Astrocyte of the spinal cord (primary cell): ENCODE measurements around the gene CD2BP2.

Experiments used
- DNase-seq: peaks from one replicate; pipeline ENCODE4 v3.0.0; 2011; ENCODE audit warnings: low read depth, low spot score
- H3K4me3 ChIP-seq: 2 replicates; pipeline ENCODE4 v1.5.1; 2011; ENCODE audit warnings: low read depth, mild to moderate bottlenecking, low read length, moderate library complexity
- in situ Hi-C: cut with HindIII; loops from 2 replicates; pipeline ENCODE4 v1.10.0; 2017; ENCODE audit warnings: low sequenced_read_pairs
- TF ChIP-seq, protein P1 (sequence below): IDR thresholded peaks from 2 replicates; pipeline ENCODE4 v1.5.1; 2012; ENCODE audit warnings: low read depth, mild to moderate bottlenecking, low read length, inconsistent platforms

Gene CD2BP2

DNA sequence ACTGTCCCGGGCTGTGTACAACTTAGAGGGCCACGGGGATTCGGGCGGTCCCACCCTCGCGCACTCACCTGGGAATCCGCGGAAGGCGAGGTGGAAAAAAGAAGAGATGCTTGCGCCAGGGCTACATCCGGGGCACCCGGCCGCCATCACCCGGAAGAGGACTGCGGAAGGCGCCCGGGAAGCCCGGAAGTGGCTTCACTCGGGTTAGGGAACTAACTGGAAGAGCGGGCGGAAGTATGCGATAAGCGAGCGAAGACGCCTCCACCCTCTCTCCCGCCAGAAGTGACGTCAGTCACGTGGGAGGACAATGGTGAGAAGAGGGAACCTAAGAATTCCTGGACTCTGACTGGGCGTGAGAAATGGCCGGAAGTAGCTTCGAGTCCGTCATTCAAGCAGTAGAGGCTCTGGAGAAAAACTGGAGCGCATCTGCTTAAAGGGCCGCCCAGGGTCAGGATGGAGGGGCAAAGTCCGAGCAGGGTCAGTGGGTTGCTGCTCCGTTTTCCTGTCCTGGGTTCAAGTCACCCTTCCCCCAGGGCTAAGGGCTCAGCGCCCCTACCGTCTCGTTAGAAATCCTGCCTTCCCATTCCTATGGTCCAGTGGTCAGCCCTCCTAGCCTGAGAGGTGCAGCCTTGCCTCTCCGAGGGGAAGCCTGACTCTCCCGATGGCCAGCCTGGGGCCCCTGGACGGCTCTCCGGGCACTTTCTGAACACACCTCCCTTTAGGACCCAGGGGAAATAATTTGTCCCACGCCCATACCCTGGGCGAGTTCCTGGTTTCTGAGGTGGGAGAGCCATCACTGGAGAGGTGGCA, at the start of gene CD2BP2:
TSS of gene CD2BP2 (minus strand) at position 165 of the 810 bp plus-strand sequence. CDS start 627 bp downstream, outside the sequence.
- TF ChIP-seq, protein P1, sequence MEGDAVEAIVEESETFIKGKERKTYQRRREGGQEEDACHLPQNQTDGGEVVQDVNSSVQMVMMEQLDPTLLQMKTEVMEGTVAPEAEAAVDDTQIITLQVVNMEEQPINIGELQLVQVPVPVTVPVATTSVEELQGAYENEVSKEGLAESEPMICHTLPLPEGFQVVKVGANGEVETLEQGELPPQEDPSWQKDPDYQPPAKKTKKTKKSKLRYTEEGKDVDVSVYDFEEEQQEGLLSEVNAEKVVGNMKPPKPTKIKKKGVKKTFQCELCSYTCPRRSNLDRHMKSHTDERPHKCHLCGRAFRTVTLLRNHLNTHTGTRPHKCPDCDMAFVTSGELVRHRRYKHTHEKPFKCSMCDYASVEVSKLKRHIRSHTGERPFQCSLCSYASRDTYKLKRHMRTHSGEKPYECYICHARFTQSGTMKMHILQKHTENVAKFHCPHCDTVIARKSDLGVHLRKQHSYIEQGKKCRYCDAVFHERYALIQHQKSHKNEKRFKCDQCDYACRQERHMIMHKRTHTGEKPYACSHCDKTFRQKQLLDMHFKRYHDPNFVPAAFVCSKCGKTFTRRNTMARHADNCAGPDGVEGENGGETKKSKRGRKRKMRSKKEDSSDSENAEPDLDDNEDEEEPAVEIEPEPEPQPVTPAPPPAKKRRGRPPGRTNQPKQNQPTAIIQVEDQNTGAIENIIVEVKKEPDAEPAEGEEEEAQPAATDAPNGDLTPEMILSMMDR, result peak; percentile 2
- in situ Hi-C loops, result no loop called here
- peak within 1 kb of the TSS; percentile 95 for H3K4me3 ChIP-seq
- peak; percentile 100 for DNase-seq

DNA sequence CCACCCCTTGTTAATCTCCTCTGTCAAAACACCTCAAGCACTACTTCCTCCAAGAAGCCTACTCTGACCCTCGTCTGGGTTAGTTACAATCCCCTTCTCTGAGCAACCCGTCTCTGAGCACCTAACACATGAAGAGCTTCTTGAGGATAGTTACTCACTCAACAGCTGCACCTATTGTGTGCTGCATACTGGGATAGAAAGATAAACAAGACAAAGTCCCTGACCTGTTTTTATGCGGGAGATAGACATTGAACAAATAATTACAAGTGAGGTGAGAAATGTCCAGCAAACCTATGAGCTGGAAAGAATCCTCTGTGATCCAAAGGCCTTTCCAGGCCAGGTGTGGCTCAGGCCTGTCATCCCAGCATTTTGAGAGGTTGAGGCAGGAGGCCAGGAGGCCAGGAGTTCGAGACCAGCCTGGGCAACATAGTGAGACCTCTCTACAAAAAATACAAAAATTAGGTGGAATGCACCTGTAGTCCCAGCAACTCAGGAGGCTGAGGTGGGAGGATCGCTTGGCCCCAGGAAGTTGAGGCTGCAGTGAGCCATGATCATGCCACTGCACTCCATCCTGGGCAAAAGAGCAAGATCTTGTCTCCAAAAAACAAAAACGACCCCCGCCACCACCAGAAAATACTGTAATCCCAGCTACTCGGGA, 46.8 kb upstream of the CD2BP2 start:
- TF ChIP-seq, protein P1, result no peak
- no peak for DNase-seq
- no peak overlapping the region for H3K4me3 ChIP-seq
- in situ Hi-C loops, result no loop called here

DNA sequence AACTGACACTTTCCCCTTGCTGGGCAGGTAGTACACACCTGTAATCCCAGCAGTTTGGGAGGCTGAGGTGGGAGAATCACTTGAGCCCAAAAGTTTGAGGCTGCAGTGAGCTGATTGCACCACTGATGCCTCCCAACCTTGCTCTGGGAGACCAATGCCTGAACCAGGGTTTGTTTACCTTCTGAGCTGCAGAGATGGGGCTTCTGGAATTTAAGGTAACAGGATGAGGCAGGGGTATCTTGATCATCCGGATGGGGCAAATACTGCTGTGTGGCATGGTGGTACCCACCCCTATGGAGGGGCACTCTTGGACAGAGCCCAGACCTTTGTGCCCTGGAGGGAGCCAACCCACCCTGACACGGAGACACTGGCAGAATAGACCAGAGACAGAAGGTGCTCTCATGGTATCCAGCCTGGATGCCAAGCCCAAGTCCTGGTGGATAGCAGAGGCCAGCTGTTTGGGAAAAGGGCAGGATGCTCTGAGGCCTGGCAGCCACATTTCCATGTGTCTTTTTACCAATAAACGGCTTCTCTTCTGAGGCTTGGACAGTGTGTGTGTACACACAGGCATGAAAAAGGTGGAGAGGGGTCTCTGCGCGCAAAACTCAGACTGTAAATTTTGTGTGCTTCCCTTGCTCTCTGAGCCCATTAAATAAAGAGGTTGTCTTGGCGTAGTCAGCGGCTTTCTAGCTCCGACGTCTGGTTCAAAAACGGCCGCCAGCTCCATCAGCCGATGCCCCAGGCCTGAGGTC, 44.5 kb upstream of the CD2BP2 start:
- in situ Hi-C loops, result no loop called here
- TF ChIP-seq, protein P1, result no peak
- peak overlapping the region; percentile 43 for H3K4me3 ChIP-seq
- no peak for DNase-seq

DNA sequence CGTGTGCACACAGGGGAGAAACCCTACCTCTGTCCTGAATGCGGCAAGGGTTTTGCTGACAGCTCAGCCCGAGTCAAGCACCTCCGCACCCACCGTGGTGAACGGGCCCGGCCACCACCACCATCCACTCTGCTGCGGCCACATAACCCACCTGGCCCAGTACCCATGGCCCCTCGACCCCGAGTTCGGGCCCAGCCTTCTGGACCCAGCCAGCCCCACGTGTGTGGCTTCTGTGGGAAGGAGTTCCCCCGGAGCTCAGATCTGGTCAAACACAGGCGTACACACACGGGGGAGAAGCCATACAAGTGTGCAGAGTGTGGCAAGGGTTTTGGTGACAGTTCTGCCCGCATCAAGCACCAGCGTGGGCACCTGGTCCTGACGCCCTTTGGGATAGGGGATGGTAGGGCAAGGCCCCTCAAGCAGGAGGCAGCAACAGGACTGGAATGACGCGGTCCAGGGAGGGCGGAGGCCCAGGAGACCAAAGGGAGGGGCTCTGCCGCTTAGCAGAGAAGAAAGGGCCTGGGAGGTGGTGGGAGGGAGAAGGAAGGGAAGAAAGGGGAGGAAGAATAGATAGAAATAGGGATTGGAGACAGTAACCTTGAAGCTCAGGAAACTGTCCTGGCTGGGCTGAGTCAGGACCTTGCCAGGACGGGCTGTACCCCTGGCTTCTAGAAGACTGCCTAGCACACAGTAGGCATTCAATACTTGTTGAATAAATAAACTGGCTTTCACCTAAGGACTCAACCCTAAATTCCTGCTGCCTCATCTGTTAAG, 43.7 kb upstream of the CD2BP2 start:
- TF ChIP-seq, protein P1, result no peak
- DNase-seq, result no peak
- H3K4me3 ChIP-seq, result no peak overlapping the region
- in situ Hi-C loops, result no loop called here

DNA sequence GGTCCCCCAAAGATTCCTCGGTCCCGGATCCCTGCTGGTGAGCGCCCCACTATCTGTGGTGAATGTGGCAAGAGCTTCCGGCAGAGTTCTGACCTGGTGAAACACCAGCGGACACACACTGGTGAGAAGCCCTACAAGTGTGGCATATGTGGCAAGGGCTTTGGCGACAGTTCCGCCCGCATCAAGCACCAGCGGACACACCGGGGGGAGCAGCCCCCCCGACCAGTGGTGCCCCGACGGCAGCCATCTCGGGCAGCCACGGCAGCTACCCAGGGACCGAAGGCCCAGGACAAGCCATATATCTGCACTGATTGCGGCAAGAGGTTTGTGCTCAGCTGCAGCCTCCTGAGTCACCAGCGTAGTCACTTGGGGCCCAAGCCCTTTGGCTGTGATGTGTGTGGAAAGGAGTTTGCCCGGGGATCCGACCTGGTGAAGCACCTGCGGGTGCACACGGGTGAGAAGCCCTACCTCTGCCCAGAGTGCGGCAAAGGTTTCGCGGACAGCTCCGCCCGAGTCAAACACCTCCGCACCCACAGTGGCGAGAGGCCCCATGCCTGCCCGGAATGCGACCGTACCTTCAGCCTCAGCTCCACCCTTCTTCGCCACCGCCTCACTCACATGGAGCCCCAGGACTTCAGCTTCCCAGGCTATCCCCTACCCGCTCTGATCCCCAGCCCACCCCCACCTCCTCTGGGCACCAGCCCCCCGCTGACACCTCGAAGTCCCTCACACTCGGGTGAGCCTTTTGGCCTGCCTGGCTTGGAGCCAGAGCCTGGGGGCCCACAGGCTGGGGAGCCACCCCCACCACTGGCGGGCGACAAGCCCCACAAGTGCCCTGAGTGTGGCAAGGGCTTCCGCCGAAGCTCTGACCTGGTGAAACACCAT, 42.9 kb upstream of the CD2BP2 start:
- TF ChIP-seq, protein P1, result no peak
- no peak for DNase-seq
- H3K4me3 ChIP-seq, result no peak overlapping the region
- in situ Hi-C loops, result no loop called here
